HCT116 (cell line): ENCODE results near the gene OR7A5. TPM values are rescaled to one million over a fixed set of nuclear protein-coding genes. Genes with fewer than 3 reads are reported as not detected.

ENCODE experiments used
- ATAC-seq: fragments of 200-7000 bp; cut with Tn5 transposase; 2 replicates; pipeline ENCODE4 v1.9.1; 2020; ENCODE audit warnings: mild to moderate bottlenecking, moderate library complexity
- BruUV-seq: library from RNA; stranded (reverse); fragments of 400-500 nt; replicated peaks from 2 replicates; lab custom pipeline; 2021; lab: Mats Ljungman, UMichigan
- CTCF ChIA-PET: fragments of 300-600 bp; sonication (Branson Sonifier 250); formaldehyde crosslinking; loops from one replicate; lab custom pipeline; 2021; ENCODE audit warnings: antibody characterized with exemption; lab: Charles Lee
- POLR2A ChIA-PET: fragments of 300-600, 350-600 bp; sonication (Branson Sonifier 250); formaldehyde crosslinking; loops from one replicate; lab custom pipeline; 2021; ENCODE audit warnings: antibody characterized with exemption; lab: Charles Lee
- RAD21 ChIA-PET, 2 experiments: fragments of 300-600 bp; sonication (Branson Sonifier 250); formaldehyde crosslinking; loops; one replicate each; lab custom pipeline; 2023; ENCODE audit warnings: low total read pairs in 2 of 2; ENCODE audit not compliant: uncharacterized antibody in 2 of 2, unreplicated experiment in 2 of 2, low non-redundant PET in 1 of 2; lab: Charles Lee
- DNase-seq: peaks from one replicate; pipeline ENCODE4 v3.0.0-alpha.2; 2010; ENCODE audit warnings: low read depth, low spot score
- H2AFZ ChIP-seq: fragments of 200-600 bp; shearing (Covaris generic), sonication (generic); 2 replicates; pipeline ENCODE4 v1.6.1; 2017; ENCODE audit warnings: low read depth, mixed run types, mixed read lengths, antibody characterized with exemption, low read length; ENCODE audit not compliant: poor library complexity, severe bottlenecking
- H3K27ac ChIP-seq: 2 replicates; pipeline ENCODE4 v1.5.1; 2012; ENCODE audit warnings: low read depth, low read length
- H3K27me3 ChIP-seq: fragments of 200-600 bp; sonication (generic); 2 replicates; pipeline ENCODE4 v1.6.1; 2016; ENCODE audit warnings: mixed run types, low read length, mixed read lengths; ENCODE audit not compliant: insufficient read depth
- H3K36me3 ChIP-seq, 2 experiments: fragments of 200-500 bp in 1 of 2; fragments of 200-600 bp in 1 of 2; sonication (Bioruptor generic) in 1 of 2; sonication (generic) in 1 of 2; 2 replicates each; pipeline versions ENCODE4 v1.5.1 to v1.6.1; 2014 to 2016; ENCODE audit warnings: low read length in 2 of 2, inconsistent platforms in 1 of 2, mixed read lengths in 1 of 2, mixed run types in 1 of 2; ENCODE audit not compliant: insufficient read depth in 2 of 2, control insufficient read depth in 1 of 2
- H3K4me1 ChIP-seq, 2 experiments: fragments of 200-600 bp in 1 of 2; sonication (generic) in 1 of 2; 2 replicates each; pipeline versions ENCODE4 v1.5.1 to v1.6.1; 2012 to 2017; ENCODE audit warnings: low read length in 2 of 2, inconsistent platforms in 1 of 2, mild to moderate bottlenecking in 1 of 2, mixed read lengths in 1 of 2, mixed run types in 1 of 2, moderate library complexity in 1 of 2; ENCODE audit not compliant: insufficient read depth in 2 of 2, control insufficient read depth in 1 of 2
- H3K4me2 ChIP-seq: fragments of 200-600 bp; sonication (generic); 2 replicates; pipeline ENCODE4 v1.6.1; 2017; ENCODE audit warnings: mixed run types, low read length, mixed read lengths
- H3K4me3 ChIP-seq, 2 experiments: fragments of 200-600 bp in 1 of 2; sonication (generic) in 1 of 2; replicated peaks in 1 of 2; 2 replicates each; pipeline ENCODE4 v1.5.1; 2011 to 2016; ENCODE audit warnings: low read length in 2 of 2, control low read depth in 1 of 2, low read depth in 1 of 2, mild to moderate bottlenecking in 1 of 2, mixed read lengths in 1 of 2, mixed run types in 1 of 2
- H3K79me2 ChIP-seq: fragments of 200-600 bp; sonication (generic); 2 replicates; pipeline ENCODE4 v1.6.1; 2017; ENCODE audit warnings: mild to moderate bottlenecking, mixed run types, low read length, moderate library complexity, mixed read lengths; ENCODE audit not compliant: insufficient read depth
- H3K9ac ChIP-seq: fragments of 200-600 bp; sonication (generic); 2 replicates; pipeline ENCODE4 v1.6.1; 2016; ENCODE audit warnings: low read length, mixed read lengths
- H3K9me2 ChIP-seq: fragments of 200-600 bp; sonication (generic), shearing (Covaris generic); 2 replicates; pipeline ENCODE4 v1.6.1; 2017; ENCODE audit warnings: mixed run types, mild to moderate bottlenecking, moderate library complexity; ENCODE audit not compliant: insufficient read depth
- H3K9me3 ChIP-seq, 2 experiments: fragments of 200-500 bp in 1 of 2; fragments of 200-600 bp in 1 of 2; sonication (Bioruptor generic) in 1 of 2; sonication (generic) in 1 of 2; 2 replicates each; pipeline ENCODE4 v1.6.1; 2014 to 2017; ENCODE audit warnings: low read length in 2 of 2, mixed read lengths in 2 of 2, inconsistent platforms in 1 of 2, low read depth in 1 of 2, mild to moderate bottlenecking in 1 of 2, mixed run types in 1 of 2, moderate library complexity in 1 of 2; ENCODE audit not compliant: control insufficient read depth in 1 of 2, insufficient read depth in 1 of 2
- H4K20me1 ChIP-seq: fragments of 200-600 bp; sonication (generic), shearing (Covaris generic); 2 replicates; pipeline ENCODE4 v1.6.1; 2017; ENCODE audit warnings: mixed run types, mild to moderate bottlenecking, moderate library complexity; ENCODE audit not compliant: insufficient read depth
- CBX3 ChIP-seq: IDR thresholded peaks from 2 replicates; pipeline ENCODE4 v1.6.1; 2012; ENCODE audit warnings: low read depth
- CEBPB ChIP-seq: IDR thresholded peaks from 2 replicates; pipeline ENCODE4 v1.6.1; 2012; ENCODE audit warnings: low read depth
- CTCF ChIP-seq, 3 experiments: fragments of 200-600 bp in 1 of 3; sonication (generic) in 1 of 3; IDR thresholded peaks in 2 of 3; conservative IDR thresholded peaks in 1 of 3; 2 replicates each; pipeline ENCODE4 v1.5.1; 2012 to 2017; ENCODE audit warnings: low read depth in 2 of 3, low read length in 2 of 3, antibody characterized with exemption in 1 of 3, borderline replicate concordance in 1 of 3, control low read depth in 1 of 3, mild to moderate bottlenecking in 1 of 3, mixed read lengths in 1 of 3, mixed run types in 1 of 3, moderate library complexity in 1 of 3; ENCODE audit not compliant: insufficient read depth in 1 of 3
- ELF1 ChIP-seq: IDR thresholded peaks from 2 replicates; pipeline ENCODE4 v1.6.1; 2012; ENCODE audit warnings: low read depth, borderline replicate concordance
- JUND ChIP-seq: IDR thresholded peaks from 2 replicates; pipeline ENCODE4 v1.6.1; 2012
- MAX ChIP-seq: IDR thresholded peaks from 2 replicates; pipeline ENCODE4 v1.6.1; 2012
- POLR2A ChIP-seq: IDR thresholded peaks from 2 replicates; pipeline ENCODE4 v1.7.0; 2011; ENCODE audit warnings: borderline replicate concordance; ENCODE audit not compliant: insufficient read depth, insufficient read length; ENCODE audit errors: extremely low read depth
- POLR2AphosphoS5 ChIP-seq: IDR thresholded peaks from 2 replicates; pipeline ENCODE4 v1.6.1; 2011; ENCODE audit warnings: mild to moderate bottlenecking, low read depth, low read length, moderate library complexity
- REST ChIP-seq: IDR thresholded peaks from 2 replicates; pipeline ENCODE4 v1.6.1; 2012; ENCODE audit warnings: low read depth
- SIN3A ChIP-seq: IDR thresholded peaks from 2 replicates; pipeline ENCODE4 v1.6.1; 2012; ENCODE audit warnings: low read depth
- TCF7L2 ChIP-seq: IDR thresholded peaks from 2 replicates; pipeline ENCODE4 v1.7.0; 2011; ENCODE audit warnings: borderline replicate concordance, inconsistent platforms; ENCODE audit not compliant: insufficient read depth, insufficient read length; ENCODE audit errors: extremely low read depth
- ZFX ChIP-seq: fragments of 450-650 bp; IDR thresholded peaks from 2 replicates; pipeline ENCODE4 v1.6.1; 2017
- intact Hi-C: fragments of 100-400 bp; cut with micrococcal nuclease; formaldehyde crosslinking; loops from 2 replicates; pipeline ENCODE4 v1.10.0; 2022
- total RNA-seq: library from RNA; stranded (reverse); gene quantifications from one replicate; pipeline ENCODE4 v1.2.1, GENCODE V29; 2021; ENCODE audit not compliant: unreplicated experiment

OR7A5 gene
- total RNA-seq, 1 experiment from 2014 or later, result not detected

GRCh38 chr19:14804765-14805164, 30.2 kb downstream of the OR7A5 start:
- ChIA-PET POLR2A (no interaction called here), RAD21 (no interaction called here)
- Histone ChIP-seq H2AFZ (no peak overlapping the region), H4K20me1 (no peaks in the 10 kb centered on the region), H3K27me3 (no peaks in the 10 kb centered on the region), H3K4me3 (no peak overlapping the region), H3K9ac (no peak overlapping the region), H3K27ac (no peak overlapping the region), H3K9me2 (no peaks in the 10 kb centered on the region), H3K79me2 (no peaks in the 10 kb centered on the region), H3K36me3 (no peaks in the 10 kb centered on the region)
- DNase-seq, result no peak
- BruUV-seq, result no TSS peak
- intact Hi-C loops, result no loop called here
- ATAC-seq, result no peak
- TF ChIP-seq TCF7L2 (no peak), MAX (no peak), CTCF (IDR thresholded peaks at IDR 0.05 in 2 of 3, conservative IDR thresholded peaks at IDR 0.05 in 1 of 3; ENCODE audit: borderline replicate concordance in 1 of 3, insufficient read depth in 1 of 3, low read depth in 2 of 3, low read length in 2 of 3) (no peak), ZFX (no peak), REST (no peak), CEBPB (no peak), POLR2AphosphoS5 (no peak), POLR2A (no peak), ELF1 (no peak), JUND (no peak), CBX3 (no peak), SIN3A (no peak)
- TF ChIP-seq, all 23 proteins: peak for 0
- CTCF ChIA-PET, result interaction anchor here (2.2 kb wide), 1 partner anchor 19 kb away, joined by 5 read pairs; no protein-coding TSS in a partner anchor
- H3K4me1 ChIP-seq, result no peaks in the 10 kb centered on the region
- H3K4me2 ChIP-seq, result no peak overlapping the region
- H3K9me3 ChIP-seq, result no peaks in the 10 kb centered on the region
